HG02763 (cell line): ENCODE results near the gene KRTAP9-1.
"Not testable (repeated sequence)": the region's sequence is repeated elsewhere in the genome, so short reads cannot be mapped to it uniquely, and the experiment has no call there.

Source experiments
- ATAC-seq: cut with Tn5 transposase; IDR thresholded peaks from one replicate; pipeline ENCODE4 v1.9.1; 2021; ENCODE audit warnings: mild to moderate bottlenecking, moderate library complexity; ENCODE audit not compliant: unreplicated experiment

KRTAP9-1 gene, protein sequence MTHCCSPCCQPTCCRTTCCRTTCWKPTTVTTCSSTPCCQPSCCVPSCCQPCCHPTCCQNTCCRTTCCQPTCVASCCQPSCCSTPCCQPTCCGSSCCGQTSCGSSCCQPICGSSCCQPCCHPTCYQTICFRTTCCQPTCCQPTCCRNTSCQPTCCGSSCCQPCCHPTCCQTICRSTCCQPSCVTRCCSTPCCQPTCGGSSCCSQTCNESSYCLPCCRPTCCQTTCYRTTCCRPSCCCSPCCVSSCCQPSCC

DNA sequence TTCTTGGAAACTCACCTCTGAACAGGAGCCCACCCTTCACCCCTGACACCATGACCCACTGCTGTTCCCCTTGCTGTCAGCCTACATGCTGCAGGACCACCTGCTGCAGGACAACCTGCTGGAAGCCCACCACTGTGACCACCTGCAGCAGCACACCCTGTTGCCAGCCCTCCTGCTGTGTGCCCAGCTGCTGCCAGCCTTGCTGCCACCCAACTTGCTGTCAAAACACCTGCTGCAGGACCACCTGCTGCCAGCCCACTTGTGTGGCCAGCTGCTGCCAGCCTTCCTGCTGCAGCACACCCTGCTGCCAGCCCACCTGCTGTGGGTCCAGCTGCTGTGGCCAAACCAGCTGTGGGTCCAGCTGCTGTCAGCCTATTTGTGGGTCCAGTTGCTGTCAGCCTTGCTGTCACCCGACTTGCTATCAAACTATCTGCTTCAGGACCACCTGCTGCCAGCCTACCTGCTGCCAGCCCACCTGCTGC is at the start of gene KRTAP9-1:
KRTAP9-1 (plus strand) TSS at position 51 of the 482 bp plus-strand sequence; CDS start at position 51, 0 bp downstream.
- not testable (repeated sequence) for ATAC-seq

DNA sequence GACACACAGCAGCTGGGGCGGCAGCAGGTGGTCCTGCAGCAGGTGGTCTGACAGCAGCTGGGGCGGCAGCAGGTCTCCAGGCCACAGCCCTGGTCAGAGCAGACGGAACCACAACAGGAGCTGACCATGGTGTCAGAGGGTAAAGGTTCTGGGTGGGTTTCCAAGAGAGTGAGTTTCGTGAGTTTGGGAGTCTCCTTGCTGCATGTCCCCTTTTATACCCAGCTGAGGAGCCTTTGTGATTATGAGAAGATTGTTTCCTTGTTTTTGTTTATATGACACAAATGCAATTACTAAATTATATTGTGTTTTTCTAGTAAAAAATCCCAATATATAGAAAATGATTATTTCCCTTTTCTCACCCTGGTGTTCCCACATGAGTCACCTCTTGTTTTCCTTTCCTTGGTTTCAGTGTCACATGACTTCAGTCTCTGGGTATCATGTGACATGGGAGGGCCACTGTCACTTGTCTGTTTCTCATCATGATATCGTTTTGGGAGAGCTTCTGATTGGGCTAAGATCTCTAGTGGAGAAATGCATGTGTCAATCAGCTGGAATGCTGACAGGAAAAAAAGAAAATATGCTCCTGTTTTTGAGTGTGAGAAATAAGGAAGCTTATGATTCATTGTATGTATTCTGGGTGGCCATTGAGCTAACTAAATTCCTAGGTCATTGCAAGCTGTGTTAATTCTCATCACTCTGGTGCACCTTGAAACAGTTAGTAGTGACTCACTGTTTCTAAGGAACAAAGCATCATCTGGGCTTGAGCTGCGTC is 49.1 kb upstream of the KRTAP9-1 start, which contains the start of gene KRTAP4-6:
KRTAP4-6 (minus strand) TSS at position 185 of the 772 bp plus-strand sequence; CDS start at position 128, 57 bp downstream.
- ATAC-seq: no peak

DNA sequence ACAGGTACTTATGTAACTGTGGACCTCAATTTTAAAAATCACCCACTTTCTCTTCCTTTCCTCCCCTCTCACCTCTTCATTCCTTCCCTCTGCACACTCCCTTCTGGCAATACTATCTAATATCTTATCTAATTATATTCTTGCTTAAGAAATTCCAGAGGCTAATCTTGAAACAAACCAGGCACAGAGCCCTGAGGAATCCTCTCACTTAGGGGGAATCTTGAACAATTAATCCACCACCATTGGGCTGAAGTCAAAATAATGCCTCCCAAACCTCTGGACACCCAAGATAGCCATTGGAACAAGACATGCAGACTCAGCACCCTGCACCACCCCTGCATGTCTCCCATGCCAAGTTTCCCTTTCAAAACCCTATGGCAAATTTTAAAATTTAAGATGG is 48.3 kb upstream of the KRTAP9-1 start:
- no peak for ATAC-seq

DNA sequence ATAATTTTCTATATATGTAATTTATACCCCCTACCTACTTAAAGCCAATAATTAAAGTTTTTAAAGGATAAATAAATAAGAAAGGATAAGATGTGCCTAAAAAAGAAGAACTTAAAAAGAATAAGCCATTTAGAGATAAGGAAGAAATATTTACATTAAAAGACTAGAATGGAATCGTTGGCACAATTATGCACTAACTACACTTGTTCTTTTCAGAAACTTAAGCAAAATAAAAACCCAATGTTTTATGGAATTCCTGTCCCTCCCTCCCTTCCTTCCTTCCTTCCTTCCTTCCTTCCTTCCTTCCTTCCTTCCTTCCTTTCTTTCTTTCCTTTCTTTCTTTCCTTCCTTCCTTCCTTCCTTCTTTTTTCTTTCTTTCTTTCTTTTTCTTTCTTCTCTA is 44.8 kb upstream of the KRTAP9-1 start:
- ATAC-seq: no peak

DNA sequence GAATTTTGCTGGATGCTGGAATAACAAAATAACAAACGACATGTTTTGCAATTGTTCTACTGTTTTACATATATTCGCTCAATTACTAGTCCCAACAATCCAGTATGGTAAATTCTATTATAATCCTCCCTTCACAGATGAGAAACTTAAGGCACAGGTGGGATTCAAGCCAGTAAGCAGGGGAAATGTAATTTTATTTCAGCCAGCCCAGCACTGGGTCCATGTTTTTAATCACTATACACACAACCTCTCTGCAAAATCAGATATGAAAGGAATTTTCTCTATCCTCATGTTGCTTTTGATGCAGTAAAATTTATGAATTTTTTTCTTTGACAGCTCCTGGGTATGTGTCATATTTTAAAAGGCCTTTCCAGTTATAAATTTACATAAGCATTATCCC is 44.4 kb upstream of the KRTAP9-1 start:
- ATAC-seq: no peak

DNA sequence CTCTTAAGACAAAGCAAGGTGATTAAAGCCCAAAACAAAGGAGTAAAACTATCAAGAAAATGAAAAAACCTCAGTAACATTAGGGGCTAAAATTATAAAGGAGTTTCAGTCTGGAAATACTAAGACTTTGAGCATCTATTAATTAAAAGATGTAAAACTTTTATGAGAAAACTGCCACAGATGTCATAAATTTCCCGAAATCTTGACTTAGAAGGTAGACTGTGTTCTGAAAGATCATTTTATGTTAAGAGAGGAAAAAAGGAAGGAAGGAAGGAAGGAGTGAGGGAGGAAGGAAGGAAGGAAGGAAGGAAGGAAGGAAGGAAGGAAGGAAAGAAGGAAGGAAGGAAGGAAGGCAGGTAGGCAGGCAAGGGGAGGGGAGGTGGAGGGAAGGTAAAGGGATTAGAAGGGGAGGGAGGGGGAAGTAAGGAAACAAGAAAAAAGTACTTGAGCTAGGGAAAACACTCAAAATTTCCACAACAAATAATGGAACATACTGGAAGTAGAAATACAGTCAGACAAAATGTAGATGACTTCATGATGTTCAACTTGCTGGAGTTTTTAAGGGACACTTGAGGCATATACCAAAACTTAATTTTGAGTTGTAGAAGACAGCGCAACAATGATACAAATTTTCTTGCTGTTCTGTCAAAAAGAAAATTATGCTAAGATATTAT is 42.0 kb upstream of the KRTAP9-1 start:
- no peak for ATAC-seq

DNA sequence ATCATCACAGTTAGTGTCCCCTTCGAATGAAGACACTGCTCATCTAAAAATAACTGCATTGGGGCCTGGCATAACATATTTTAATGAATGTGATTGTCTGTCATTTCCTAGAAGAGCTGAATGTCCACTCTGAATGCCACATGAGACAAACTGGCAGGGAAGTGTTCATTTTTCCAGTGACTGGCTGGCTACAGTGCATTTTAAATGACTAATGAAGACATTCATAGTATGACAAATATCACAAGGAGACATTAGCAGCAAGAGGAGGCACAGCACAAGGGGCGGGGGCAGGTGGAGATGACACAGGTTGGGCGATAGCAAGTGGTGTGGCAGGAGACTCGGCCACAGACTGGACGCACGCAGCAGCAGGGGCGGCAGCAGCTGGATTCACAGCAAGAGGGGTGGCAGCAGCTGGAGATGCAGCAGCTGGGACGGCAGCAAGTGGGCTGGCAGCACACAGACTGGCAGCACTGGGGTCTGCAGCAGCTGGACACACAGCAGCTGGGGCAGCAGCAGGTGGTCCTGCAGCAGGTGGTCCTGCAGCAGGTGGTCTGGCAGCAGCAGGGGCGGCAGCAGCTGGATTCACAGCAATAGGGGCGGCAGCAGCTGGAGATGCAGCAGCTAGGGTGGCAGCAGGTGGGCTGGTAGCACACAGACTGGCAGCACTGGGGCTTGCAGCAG is 40.6 kb upstream of the KRTAP9-1 start:
- not testable (repeated sequence) for ATAC-seq

DNA sequence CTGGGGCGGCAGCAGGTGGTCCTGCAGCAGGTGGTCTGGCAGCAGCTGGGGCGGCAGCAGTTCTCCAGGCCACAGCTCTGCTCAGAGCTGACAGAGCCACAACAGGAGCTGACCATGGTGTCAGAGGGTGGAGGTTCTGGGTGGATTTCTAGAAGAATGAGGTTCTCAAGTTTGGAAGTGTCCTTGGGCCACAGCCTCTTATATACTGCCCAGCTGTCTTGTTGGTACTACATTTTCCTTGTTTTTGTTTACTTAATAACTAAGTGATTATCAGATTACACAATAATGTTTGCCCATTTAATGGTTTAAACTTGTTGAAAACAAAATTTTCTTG is 40.1 kb upstream of the KRTAP9-1 start, which contains the start of gene KRTAP4-5:
KRTAP4-5 (minus strand) TSS at position 174 of the 334 bp plus-strand sequence; CDS start at position 116, 58 bp downstream.
- ATAC-seq: no peak

DNA sequence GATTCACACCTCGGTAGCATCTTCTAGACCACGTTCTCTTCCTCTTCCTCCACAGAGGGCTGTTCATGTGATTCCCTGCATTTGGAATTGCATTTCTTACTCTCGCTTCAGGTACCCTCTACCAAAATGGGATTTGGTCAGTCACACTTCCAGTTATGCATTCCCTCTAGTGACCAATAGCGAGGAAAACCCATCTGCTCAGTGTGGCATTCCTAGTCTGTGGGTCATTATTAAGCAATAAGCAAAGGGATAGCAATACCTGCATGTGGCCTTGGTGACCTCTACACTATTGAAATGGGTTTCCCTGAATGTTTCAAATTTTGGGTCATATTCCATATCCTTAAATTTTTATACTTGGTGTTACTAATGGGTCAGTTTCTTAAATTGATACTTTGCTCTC is 39.7 kb upstream of the KRTAP9-1 start:
- ATAC-seq: no peak

DNA sequence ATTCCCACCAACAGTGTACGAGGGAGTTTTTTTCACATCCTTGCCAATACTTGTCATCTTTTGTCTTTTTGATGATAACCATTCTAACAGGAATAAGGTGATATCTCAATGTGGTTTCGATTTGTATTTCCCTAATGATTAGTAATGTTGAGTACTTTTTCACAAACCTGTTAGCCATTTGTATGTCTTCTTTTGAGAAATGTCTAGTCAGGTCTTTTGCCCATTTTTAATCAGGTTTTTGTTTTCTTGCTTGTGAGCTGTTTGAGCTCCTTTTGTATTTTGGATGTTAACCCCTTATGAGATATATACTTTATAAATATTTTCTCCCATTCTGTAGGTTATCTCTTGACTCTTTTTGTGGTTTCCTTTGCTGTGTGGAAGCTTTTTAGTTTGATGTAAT is 38.2 kb upstream of the KRTAP9-1 start:
- no peak for ATAC-seq

DNA sequence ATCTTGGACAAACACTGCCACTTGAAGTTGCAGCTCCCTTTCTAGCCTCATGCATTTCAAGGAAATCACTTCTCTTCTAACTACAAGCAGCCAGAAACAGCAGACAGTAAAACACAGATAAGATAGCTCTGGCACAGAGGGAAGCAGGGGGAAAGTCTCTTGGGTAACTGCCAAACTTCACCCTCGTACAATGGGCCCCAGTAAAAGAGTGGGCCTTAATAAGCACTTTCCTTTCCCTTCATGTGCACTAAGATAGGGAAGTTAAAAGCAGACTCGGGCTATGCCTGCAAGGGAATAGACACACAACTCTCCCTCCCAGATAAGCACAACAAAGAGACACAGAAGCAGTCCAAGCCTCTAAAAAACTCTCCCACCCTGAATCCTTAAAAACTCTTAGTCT is 35.8 kb upstream of the KRTAP9-1 start:
- no peak for ATAC-seq

DNA sequence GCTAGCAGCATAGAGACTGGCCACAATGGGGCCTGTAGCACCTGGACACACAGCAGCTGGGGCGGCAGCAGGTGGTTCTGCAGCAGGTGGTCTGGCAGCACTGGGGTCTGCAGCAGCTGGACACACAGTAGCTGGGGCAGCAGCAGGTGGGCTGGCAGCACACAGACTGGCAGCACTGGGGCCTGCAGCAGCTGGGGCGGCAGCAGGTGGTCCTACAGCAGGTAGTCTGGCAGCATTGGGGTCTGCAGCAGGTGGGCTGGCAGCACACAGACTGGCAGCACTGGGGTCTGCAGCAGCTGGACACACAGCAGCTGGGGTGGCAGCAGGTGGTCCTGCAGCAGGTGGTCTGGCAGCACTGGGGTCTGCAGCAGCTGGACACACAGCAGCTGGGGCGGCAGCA is 29.5 kb upstream of the KRTAP9-1 start:
- ATAC-seq: not testable (repeated sequence)

DNA sequence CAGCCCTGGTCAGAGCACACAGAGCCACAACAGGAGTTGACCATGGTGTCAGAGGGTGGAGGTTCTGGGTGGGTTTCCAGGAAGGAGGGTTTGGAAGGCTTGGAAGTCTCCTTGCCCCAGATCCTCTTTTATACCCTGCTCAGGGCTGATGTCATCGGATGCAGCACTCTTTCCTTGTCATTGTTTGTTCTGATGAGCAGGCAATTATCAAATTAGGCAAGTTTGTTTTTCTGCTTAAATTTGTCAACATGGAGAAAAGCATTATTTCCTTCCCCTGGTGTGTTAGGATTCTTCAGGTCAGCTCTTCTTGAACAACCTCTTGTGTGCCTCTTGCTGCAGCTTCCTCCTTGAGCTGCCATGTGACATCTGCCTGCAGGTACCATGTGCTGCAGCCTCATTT is 29.0 kb upstream of the KRTAP9-1 start, which contains the start of gene KRTAP4-4:
KRTAP4-4 (minus strand) TSS at position 101 of the 400 bp plus-strand sequence; CDS start at position 44, 57 bp downstream.
- ATAC-seq: no peak

DNA sequence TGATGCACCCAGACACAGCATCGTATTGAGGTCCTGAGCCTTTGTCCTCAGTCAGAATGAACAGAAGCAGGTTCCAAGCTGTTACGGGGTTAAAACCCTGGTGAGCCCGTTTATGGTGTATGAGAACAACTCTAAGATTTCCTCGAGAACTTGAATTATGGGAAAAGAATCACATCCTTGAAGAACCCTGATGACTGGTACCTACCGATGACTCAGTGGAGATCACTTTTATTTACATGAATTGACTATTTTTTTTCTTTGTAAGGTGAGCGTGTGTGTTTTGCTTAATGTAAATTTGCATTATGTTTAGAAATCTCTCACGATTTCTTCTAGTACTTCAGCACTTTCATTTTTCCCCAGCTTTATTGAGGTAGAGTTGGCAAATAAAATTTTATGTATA is 25.9 kb upstream of the KRTAP9-1 start:
- no peak for ATAC-seq

DNA sequence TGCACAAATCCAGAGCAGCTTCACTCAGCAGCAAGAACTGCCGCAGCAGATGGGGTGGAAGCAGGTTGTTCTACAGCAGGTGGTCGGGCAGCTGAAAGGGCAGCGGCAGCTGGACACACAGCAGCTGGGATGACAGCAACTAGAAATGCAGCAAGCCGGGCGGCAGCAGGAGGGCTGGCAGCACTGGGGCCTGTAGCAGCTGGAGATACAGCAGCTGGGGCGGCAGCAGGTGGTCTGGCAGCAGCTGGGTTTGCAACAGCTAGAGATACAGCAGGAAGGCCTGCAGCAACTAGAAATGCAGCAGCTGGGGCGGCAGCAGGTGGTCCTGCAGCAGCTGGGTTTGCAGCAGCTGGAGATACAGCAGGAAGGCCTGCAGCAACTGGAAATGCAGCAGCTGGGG is 22.1 kb upstream of the KRTAP9-1 start:
- ATAC-seq: no peak

DNA sequence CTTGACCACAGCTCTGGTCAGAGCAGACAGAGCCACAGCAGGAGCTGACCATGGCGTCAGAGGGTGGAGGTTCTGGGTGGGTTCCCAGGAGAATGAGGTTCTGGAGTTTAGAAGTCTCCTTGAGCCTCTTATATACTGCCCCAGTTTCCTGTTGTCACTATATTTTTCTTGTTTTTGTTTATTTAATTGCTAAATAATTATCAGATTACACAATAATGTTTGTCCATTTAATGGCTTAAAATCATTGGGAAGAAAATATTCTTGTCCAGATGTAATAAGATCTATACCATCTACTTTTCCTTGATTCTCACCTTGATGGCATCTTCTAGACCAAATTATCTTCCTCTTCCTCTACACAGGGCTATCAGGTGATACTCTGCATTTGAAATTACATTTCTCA is 21.6 kb upstream of the KRTAP9-1 start, which contains the start of gene KRTAP4-3:
KRTAP4-3 (minus strand) TSS at position 101 of the 400 bp plus-strand sequence; CDS start at position 52, 49 bp downstream.
- no peak for ATAC-seq

DNA sequence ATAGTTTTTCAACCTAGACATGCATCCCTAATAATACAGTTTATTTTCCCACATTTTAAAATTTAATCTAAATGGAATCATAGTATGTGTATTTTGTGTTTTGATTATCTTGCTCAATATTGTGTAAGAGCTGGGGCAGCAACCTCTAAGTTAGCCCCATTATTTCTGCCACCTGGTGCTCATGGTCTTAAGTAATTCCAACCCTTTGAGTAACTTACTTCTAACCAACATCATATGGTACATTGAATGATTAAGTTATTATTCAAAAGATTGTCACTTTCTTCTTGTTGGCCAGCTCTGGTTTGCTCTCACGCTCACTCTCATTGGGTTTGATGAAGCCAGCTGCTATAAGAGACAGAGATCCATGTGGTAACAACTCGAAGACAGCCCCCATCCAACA is 17.8 kb upstream of the KRTAP9-1 start:
- ATAC-seq: no peak

DNA sequence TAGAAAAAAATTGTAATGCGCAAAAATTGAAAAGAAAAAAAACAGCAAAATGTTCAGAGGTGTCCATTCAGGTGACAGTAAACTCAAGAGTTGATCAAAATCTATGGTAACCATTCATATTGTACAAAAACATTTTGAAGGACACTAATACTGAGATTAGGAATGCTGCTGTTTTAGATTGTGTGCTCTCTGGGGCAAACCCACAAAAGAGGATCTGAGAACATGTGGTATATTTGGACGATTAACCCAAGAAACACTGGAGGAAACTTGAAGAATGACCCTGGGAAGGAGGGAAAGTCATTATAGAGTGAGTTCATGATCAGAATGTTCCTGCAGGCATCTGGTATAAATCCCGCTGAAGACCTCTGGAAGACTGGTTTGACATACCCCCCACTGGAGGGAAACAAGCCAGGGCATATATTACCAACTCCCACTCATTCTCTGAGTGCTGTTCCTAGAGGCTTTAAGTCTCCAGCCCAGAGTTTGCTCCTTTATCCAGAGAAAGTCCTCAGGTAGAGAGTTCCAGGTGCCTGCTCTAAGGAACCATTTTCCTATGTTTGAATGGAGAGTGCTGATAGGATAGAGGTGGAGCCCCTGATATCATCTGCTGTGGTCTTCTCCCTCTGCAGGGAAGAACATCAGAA is 12.8 kb upstream of the KRTAP9-1 start:
- no peak for ATAC-seq

DNA sequence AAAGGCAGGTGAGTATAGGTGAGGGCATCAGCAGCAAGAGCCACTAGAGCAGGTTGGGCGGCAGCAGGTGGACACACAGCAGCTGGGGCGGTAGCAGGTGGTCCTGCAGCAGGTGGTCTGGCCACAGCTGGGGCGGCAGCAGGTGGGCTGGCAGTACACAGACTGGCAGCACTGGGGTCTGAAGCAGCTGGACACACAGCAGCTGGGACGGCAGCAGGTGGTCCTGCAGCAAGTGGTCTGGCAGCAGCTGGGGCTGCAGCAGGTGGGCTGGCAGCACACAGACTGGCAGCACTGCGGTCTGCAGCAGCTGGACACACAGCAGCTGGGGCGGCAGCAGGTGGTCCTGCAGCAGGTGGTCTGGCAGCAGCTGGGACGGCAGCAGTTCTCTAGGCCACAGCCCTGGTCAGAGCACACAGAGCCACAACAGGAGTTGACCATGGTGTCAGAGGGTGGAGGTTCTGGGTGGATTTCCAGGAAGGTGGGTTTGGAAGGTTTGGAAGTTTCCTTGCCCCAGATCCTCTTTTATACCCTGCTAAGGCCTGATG is 11.9 kb upstream of the KRTAP9-1 start, which contains the start of gene KRTAP4-2:
KRTAP4-2 (minus strand) TSS at position 495 of the 545 bp plus-strand sequence; CDS start at position 438, 57 bp downstream.
- ATAC-seq: no peak

DNA sequence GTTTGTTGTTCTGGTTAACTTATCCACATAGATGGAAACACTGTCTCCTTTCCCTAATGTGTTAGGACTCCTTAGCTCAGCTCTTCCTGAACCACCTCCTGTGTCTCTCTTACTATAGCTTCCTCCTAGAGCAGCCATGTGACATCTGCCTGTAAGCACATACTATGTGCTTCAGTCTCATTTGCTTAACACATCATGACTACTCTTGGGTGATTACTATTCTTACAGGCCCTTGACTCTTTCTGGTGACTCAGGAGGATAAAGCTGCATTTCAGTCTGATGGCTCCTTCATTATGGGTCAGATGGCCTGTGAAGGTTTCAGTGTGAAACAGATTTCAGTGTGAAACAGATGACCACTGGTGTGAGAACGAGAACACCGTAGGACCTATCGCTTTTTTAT is 11.3 kb upstream of the KRTAP9-1 start:
- ATAC-seq: no peak
